ENCODE data around the gene SMAD3.

Gene SMAD3

GRCh38 chr15:67090297-67091070, 25.1 kb downstream of the SMAD3 start (continued):
- TF ChIP-seq PATZ1 (tag by site-specific recombination; IDR thresholded peaks at IDR 0.05) (peak; percentile 19; the same call in 1 of the 2 replicates), ZNF362 (tag by site-specific recombination; IDR thresholded peaks at IDR 0.05) (no peak), TCF7L2 (IDR thresholded peaks at IDR 0.05; ENCODE audit: borderline replicate concordance, low read depth, low read length) (no peak), ZNF174 (tag by site-specific recombination; IDR thresholded peaks at IDR 0.05) (no peak), ZFP37 (tag by site-specific recombination; IDR thresholded peaks at IDR 0.05) (no peak), MYNN (tag by site-specific recombination; IDR thresholded peaks at IDR 0.05; ENCODE audit: borderline replicate concordance) (no peak), ZNF76 (tag by site-specific recombination; IDR thresholded peaks at IDR 0.05; ENCODE audit: borderline replicate concordance, low read depth) (no peak), EGR2 (tag by site-specific recombination; IDR thresholded peaks at IDR 0.05; ENCODE audit: low read depth) (no peak), IKZF3 (tag by site-specific recombination; IDR thresholded peaks at IDR 0.05) (peak; percentile 52; the same call in 1 of the 2 replicates), ZNF600 (tag by site-specific recombination; IDR thresholded peaks at IDR 0.05) (no peak), ZNF488 (tag by site-specific recombination; IDR thresholded peaks at IDR 0.05) (no peak), ZXDB (tag by site-specific recombination; IDR thresholded peaks at IDR 0.05) (no peak), ZNF501 (tag by site-specific recombination; IDR thresholded peaks at IDR 0.05) (no peak), ZNF530 (tag by site-specific recombination; IDR thresholded peaks at IDR 0.05; ENCODE audit: low read depth) (no peak), MZF1 (tag by site-specific recombination; IDR thresholded peaks at IDR 0.05; ENCODE audit: borderline replicate concordance) (peak; percentile 69)

- CTCF ChIA-PET = interaction anchor here (0.6 to 1.3 kb wide), 5 partner anchors 9 to 1599 kb away, joined by 3 to 5 read pairs (median 4); no protein-coding TSS in a partner anchor
- H3K27ac ChIP-seq (ENCODE audit: extremely low read depth, low read depth, low read length) = no peak overlapping the region; the same call in 1 of the 2 replicates
- no peaks in the 10 kb centered on the region for H3K9me3 ChIP-seq (ENCODE audit: control insufficient read depth, insufficient read depth, low read depth, low read length)
- TF ChIP-seq PRDM1 (tag by site-specific recombination; IDR thresholded peaks at IDR 0.05) (peak; percentile 54), ZNF629 (tag by site-specific recombination; IDR thresholded peaks at IDR 0.05) (0 out of 2 replicates have a peak, but pooled peaks have one; percentile 16), ZNF37A (tag by site-specific recombination; IDR thresholded peaks at IDR 0.05) (no peak), ZNF10 (tag by site-specific recombination; IDR thresholded peaks at IDR 0.05) (peak; percentile 31; the same call in 1 of the 2 replicates), SP7 (tag by site-specific recombination; IDR thresholded peaks at IDR 0.05) (peak; percentile 64), OSR2 (tag by site-specific recombination; IDR thresholded peaks at IDR 0.05) (peak; percentile 91)
- peaks cover 38% of the 10 kb centered on the region for H3K4me1 ChIP-seq (ENCODE audit: control insufficient read depth, insufficient read depth, low read length)
- POLR2A ChIA-PET = interaction anchor here (0.9 to 1.2 kb wide), 3 partner anchors 11 to 41 kb away, joined by 3 to 6 read pairs (median 3); no protein-coding TSS in a partner anchor
- H3K36me3 ChIP-seq (ENCODE audit: control insufficient read depth in 2 of 2, insufficient read depth in 1 of 2, low read length in 2 of 2) = peaks cover 0 to 27% of the 10 kb centered on the region in 2 experiments; a peak in 1 of 3 replicates
- H3K4me3 ChIP-seq (ENCODE audit: low read depth, low read length) = no peak overlapping the region
Measured at GRCh38 chr15:67091071-67091979, 25.9 kb downstream of the SMAD3 start.
